PC-9 (cell line): ENCODE data around the gene SPIB. TPM values are rescaled to one million over a fixed set of nuclear protein-coding genes. Genes with fewer than 3 reads are reported as not detected.

ENCODE experiments used
- BruUV-seq: library from RNA; stranded (reverse); fragments of 400-500 nt; replicated peaks from 2 replicates; lab custom pipeline; 2021; lab: Mats Ljungman, UMichigan
- CTCF ChIA-PET: fragments of 300-600 bp; sonication (Branson Sonifier 250); formaldehyde crosslinking; loops from one replicate; lab custom pipeline; 2022; ENCODE audit warnings: antibody characterized with exemption; lab: Charles Lee
- POLR2A ChIA-PET: fragments of 300-600 bp; sonication (Branson Sonifier 250); formaldehyde crosslinking; loops from one replicate; lab custom pipeline; 2022; ENCODE audit warnings: antibody characterized with exemption; ENCODE audit not compliant: unreplicated experiment; lab: Charles Lee
- DNase-seq, 2 experiments: peaks; one replicate each; pipeline versions ENCODE4 v3.0.0 to v3.0.0-alpha.2; 2015 to 2022; ENCODE audit warnings: mixed read lengths in 1 of 2
- H2AFZ ChIP-seq: fragments of 200-600 bp; sonication (generic); 2 replicates; pipeline ENCODE4 v1.8.1; 2017; ENCODE audit warnings: antibody characterized with exemption
- H3F3A ChIP-seq: fragments of 200-600 bp; sonication (generic); 2 replicates; pipeline ENCODE4 v1.8.1; 2017; ENCODE audit warnings: antibody characterized with exemption, mild to moderate bottlenecking, low read depth; ENCODE audit not compliant: insufficient read depth
- H3K27ac ChIP-seq: fragments of 200-600 bp; sonication (generic); 2 replicates; pipeline ENCODE4 v1.6.1; 2016; ENCODE audit warnings: mixed run types
- H3K27me3 ChIP-seq: fragments of 200-600 bp; sonication (generic); 2 replicates; pipeline ENCODE4 v1.6.1; 2016; ENCODE audit warnings: low read depth, mixed run types; ENCODE audit not compliant: insufficient read depth
- H3K36me3 ChIP-seq: fragments of 200-600 bp; sonication (generic); 2 replicates; pipeline ENCODE4 v1.6.1; 2016; ENCODE audit warnings: low read depth, mixed run types
- H3K4me1 ChIP-seq: fragments of 200-600 bp; sonication (generic); replicated peaks from 2 replicates; pipeline ENCODE4 v1.6.1; 2016; ENCODE audit warnings: mixed run types; ENCODE audit not compliant: insufficient read depth
- H3K4me2 ChIP-seq: fragments of 200-600 bp; sonication (generic); 2 replicates; pipeline ENCODE4 v1.6.1; 2017; ENCODE audit warnings: mixed run types
- H3K4me3 ChIP-seq: fragments of 200-600 bp; sonication (generic); 2 replicates; pipeline ENCODE4 v1.6.1; 2016; ENCODE audit warnings: mixed run types
- H3K79me2 ChIP-seq: fragments of 200-600 bp; sonication (generic); 2 replicates; pipeline ENCODE4 v1.6.1; 2017; ENCODE audit warnings: low read depth, mixed run types
- H3K9me2 ChIP-seq: fragments of 200-600 bp; sonication (generic); 2 replicates; pipeline ENCODE4 v1.8.1; 2017; ENCODE audit warnings: mild to moderate bottlenecking; ENCODE audit not compliant: insufficient read depth
- H3K9me3 ChIP-seq: fragments of 200-600 bp; sonication (generic); 2 replicates; pipeline ENCODE4 v1.8.1; 2016; ENCODE audit warnings: low read depth; ENCODE audit not compliant: insufficient read depth
- H4K20me1 ChIP-seq: fragments of 200-600 bp; sonication (generic); 2 replicates; pipeline ENCODE4 v1.8.1; 2017; ENCODE audit not compliant: insufficient read depth
- CTCF ChIP-seq: fragments of 200-600 bp; sonication (generic); conservative IDR thresholded peaks from 2 replicates; pipeline ENCODE4 v1.6.1; 2017; ENCODE audit warnings: mixed run types, antibody characterized with exemption, mild to moderate bottlenecking, moderate library complexity
- EZH2 ChIP-seq: fragments of 200-600 bp; sonication (generic); IDR thresholded peaks from 2 replicates; pipeline ENCODE4 v1.8.0; 2017; ENCODE audit warnings: antibody characterized with exemption, low read depth
- intact Hi-C: fragments of 100-400 bp; cut with micrococcal nuclease; formaldehyde crosslinking; loops from one replicate; pipeline ENCODE4 v1.10.0; 2022; ENCODE audit not compliant: unreplicated experiment
- total RNA-seq: library from RNA; stranded (reverse); gene quantifications from 2 replicates; pipeline ENCODE4 v1.2.3, GENCODE V29; 2021

SPIB gene
- total RNA-seq, 1 experiment from 2014 or later, result not detected

- H3K79me2 ChIP-seq, result no peaks in the 10 kb centered on the region
- intact Hi-C loops, result no loop called here
- H3K4me1 ChIP-seq, result peaks cover 4% of the 10 kb centered on the region; the same call in 1 of the 2 replicates
- no peaks in the 10 kb centered on the region for H3F3A ChIP-seq
- POLR2A ChIA-PET, result no interaction called here
- H3K4me3 ChIP-seq, result no peak overlapping the region
- peaks cover 25% of the 10 kb centered on the region for H3K27me3 ChIP-seq
- H3K9me3 ChIP-seq, result no peaks in the 10 kb centered on the region
- H3K9me2 ChIP-seq, result no peaks in the 10 kb centered on the region
- H3K36me3 ChIP-seq, result no peaks in the 10 kb centered on the region
- DNase-seq, result no peak
- no peaks in the 10 kb centered on the region for H4K20me1 ChIP-seq
- H2AFZ ChIP-seq, result no peak overlapping the region
- CTCF ChIA-PET, result no interaction called here
- H3K4me2 ChIP-seq, result no peak overlapping the region
- no TSS peak for BruUV-seq
- H3K27ac ChIP-seq, result no peak overlapping the region
- no peak for TF ChIP-seq EZH2
- TF ChIP-seq CTCF, result no peak
Measured at GRCh38 chr19:50427318-50427925, 8.7 kb downstream of the SPIB start.

- Histone ChIP-seq H3K9me2 (no peaks in the 10 kb centered on the region), H3K79me2 (no peaks in the 10 kb centered on the region), H2AFZ (no peak overlapping the region), H3K27ac (no peak overlapping the region), H3K27me3 (peaks cover 31% of the 10 kb centered on the region), H3K4me2 (no peak overlapping the region), H4K20me1 (no peaks in the 10 kb centered on the region), H3K4me3 (no peak overlapping the region), H3K36me3 (no peaks in the 10 kb centered on the region), H3K9me3 (no peaks in the 10 kb centered on the region), H3K4me1 (peaks cover 4% of the 10 kb centered on the region; the same call in 1 of the 2 replicates), H3F3A (no peaks in the 10 kb centered on the region)
- no peak for DNase-seq
- intact Hi-C loops, result no loop called here
- TF ChIP-seq CTCF (no peak), EZH2 (no peak)
- CTCF ChIA-PET, result no interaction called here
- BruUV-seq, result no TSS peak
- POLR2A ChIA-PET, result no interaction called here
Measured at GRCh38 chr19:50427997-50428425, 9.3 kb downstream of the SPIB start.

DNA sequence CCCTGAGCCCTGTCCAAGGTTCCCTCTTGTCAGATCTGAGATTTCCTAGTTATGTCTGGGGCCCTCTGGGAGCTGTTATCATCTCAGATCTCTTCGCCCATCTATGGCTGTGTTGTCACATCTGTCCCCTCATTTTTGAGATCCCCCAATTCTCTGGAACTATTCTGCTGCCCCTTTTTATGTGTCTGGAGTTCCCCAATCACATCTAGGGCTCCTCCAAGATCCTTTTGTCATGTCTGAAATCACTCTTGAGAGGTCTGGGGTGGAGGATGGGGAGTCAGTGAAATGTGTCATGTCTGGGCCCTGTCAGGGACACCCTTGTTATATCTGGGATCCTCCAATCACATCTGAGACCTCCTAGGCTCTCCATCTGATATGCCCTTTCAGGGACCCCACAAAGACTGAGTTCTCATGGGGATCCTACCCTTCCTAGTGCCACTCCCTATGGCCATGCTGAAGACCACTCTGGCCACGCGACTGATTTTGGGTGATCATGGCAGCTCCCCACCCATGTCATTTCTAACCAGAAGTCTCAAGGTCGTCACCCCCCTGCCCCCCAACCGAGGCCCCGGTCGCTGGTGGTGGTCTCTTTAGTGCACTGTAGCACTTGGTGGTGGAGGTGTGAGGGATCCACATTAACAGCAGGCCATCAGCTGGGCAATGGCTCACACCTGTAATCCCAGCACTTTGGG lies 10.2 kb downstream of the SPIB start:
- no peak overlapping the region for H3K27ac ChIP-seq
- CTCF ChIA-PET, result no interaction called here
- intact Hi-C loops, result no loop called here
- DNase-seq, result no peak
- H3K4me2 ChIP-seq, result no peak overlapping the region
- BruUV-seq, result no TSS peak
- H3K79me2 ChIP-seq, result no peaks in the 10 kb centered on the region
- no peaks in the 10 kb centered on the region for H3K9me3 ChIP-seq
- peaks cover 4% of the 10 kb centered on the region; the same call in 1 of the 2 replicates for H3K4me1 ChIP-seq
- POLR2A ChIA-PET, result no interaction called here
- no peak for TF ChIP-seq EZH2
- no peak for TF ChIP-seq CTCF
- H4K20me1 ChIP-seq, result no peaks in the 10 kb centered on the region
- no peaks in the 10 kb centered on the region for H3K36me3 ChIP-seq
- peaks cover 39% of the 10 kb centered on the region for H3K27me3 ChIP-seq
- H3K9me2 ChIP-seq, result no peaks in the 10 kb centered on the region
- H3F3A ChIP-seq, result no peaks in the 10 kb centered on the region
- no peak overlapping the region for H2AFZ ChIP-seq
- no peak overlapping the region for H3K4me3 ChIP-seq
